ENCODE results near the gene PPARGC1A.

DNA sequence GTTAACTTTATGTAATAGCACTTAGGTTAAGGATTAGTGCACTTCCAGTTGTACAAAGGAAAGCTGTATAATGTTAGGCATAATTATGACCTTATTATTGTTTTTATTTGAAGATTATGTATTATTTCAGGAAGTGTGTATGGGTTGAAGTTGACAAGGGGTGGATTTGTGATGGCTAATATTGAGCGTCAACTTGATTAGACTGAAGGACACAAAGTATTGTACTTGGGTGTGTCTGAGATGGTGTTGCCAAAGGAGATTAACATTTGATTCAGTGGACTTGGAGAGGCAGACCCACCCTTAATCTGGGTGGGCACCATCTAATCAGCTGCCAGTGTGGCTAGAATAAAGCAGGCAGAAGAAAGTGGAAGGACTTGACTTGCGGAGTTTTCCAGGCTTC is 127.3 kb downstream of the PPARGC1A start:
- TF ChIP-seq CTCF (IDR thresholded peaks at IDR 0.05) (no peak), POLR2A (IDR thresholded peaks at IDR 0.05) (no peak)

Measured in esophagus squamous epithelium (tissue), 4 donors.